ENCODE results near the gene ABCG1. TPM values are rescaled to one million over a fixed set of nuclear protein-coding genes. Genes with fewer than 3 reads are reported as not detected.

The ABCG1 gene
- total and polyA plus RNA-seq, 2 of the 4 experiments (the other 2 are of a cell fraction), result 0.19 to 0.36 TPM

GRCh38 chr21:42300045-42300583 is 81.2 kb downstream of the ABCG1 start:
- H2AK5ac ChIP-seq (ENCODE audit: low read depth, low read length), result no peak overlapping the region
- H3K9me3 ChIP-seq (ENCODE audit: control insufficient read depth, insufficient read depth, low read length), result no peaks in the 10 kb centered on the region
- ATAC-seq (ENCODE audit: low read depth) (no peak), DNase-seq (no peak)
- H3K9me1 ChIP-seq (ENCODE audit: insufficient read depth, low read length), result no peaks in the 10 kb centered on the region; the same call in 1 of the 2 replicates
- no peak overlapping the region for H4K5ac ChIP-seq (ENCODE audit: low read depth, low read length)
- H3K56ac ChIP-seq (ENCODE audit: extremely low read depth, insufficient read depth, low read length), result no peak overlapping the region
- H3K4me3 ChIP-seq (ENCODE audit: insufficient read depth, low read depth, low read length), result no peak overlapping the region
- WGBS, 2 experiments (ENCODE audit: extremely low coverage in 2 of 2, insufficient read length in 1 of 2), result 100% methylated on average over 1 of the region's 7 CpGs; no CpG with 5 or more reads in 1 of the 2 experiments
- H3K9ac ChIP-seq (ENCODE audit: low read depth, low read length), result no peak overlapping the region
- no peak overlapping the region for H2BK5ac ChIP-seq (ENCODE audit: low read depth, low read length, poor library complexity, severe bottlenecking)
- H3K4me2 ChIP-seq (ENCODE audit: low read depth, low read length), result no peak overlapping the region
- no peaks in the 10 kb centered on the region for H4K20me1 ChIP-seq (ENCODE audit: insufficient read depth, low read length)
- H3K18ac ChIP-seq (ENCODE audit: low read depth, low read length), result no peak overlapping the region
- H2BK20ac ChIP-seq (ENCODE audit: low read depth, low read length), result no peak overlapping the region
- H3K79me1 ChIP-seq (ENCODE audit: low read depth in 1 of 2, low read length in 2 of 2), result no peaks in the 10 kb centered on the region
- no peak overlapping the region for H3K4ac ChIP-seq (ENCODE audit: low read depth, low read length)
- POLR2A ChIA-PET (ENCODE audit: unreplicated experiment), result no interaction called here
- TF ChIP-seq BHLHE40 (IDR thresholded peaks at IDR 0.05; ENCODE audit: low read depth, low read length) (no peak), POLR2A (IDR thresholded peaks at IDR 0.05; ENCODE audit: low read depth, low read length) (no peak), RCOR1 (IDR thresholded peaks at IDR 0.05; ENCODE audit: insufficient replicate concordance, low read length) (no peak), SMC3 (IDR thresholded peaks at IDR 0.05; ENCODE audit: low read depth, low read length) (no peak), MAZ (IDR thresholded peaks at IDR 0.05; ENCODE audit: borderline replicate concordance, low read depth, low read length) (no peak)
- BruUV-seq (replicated peaks), result no TSS peak
- no peak overlapping the region for H4K91ac ChIP-seq (ENCODE audit: insufficient read depth, low read depth, low read length)
- dilution Hi-C loops (cut with HindIII; ENCODE audit: low sequenced_read_pairs, unreplicated experiment) (no loop called here), intact Hi-C loops (cut with micrococcal nuclease) (no loop called here), in situ Hi-C loops (cut with MboI; ENCODE audit: low sequenced_read_pairs) (no loop called here)
- no peak overlapping the region for H2BK120ac ChIP-seq (ENCODE audit: low read depth, low read length)
- H4K8ac ChIP-seq (ENCODE audit: low read depth in 2 of 2, low read length in 2 of 2), result no peak overlapping the region
- peaks cover 4% of the 10 kb centered on the region; the same call in 1 of the 2 replicates for H3K36me3 ChIP-seq (ENCODE audit: control insufficient read depth, insufficient read depth, low read length)
- CTCF ChIA-PET, result no interaction called here
- H3K4me1 ChIP-seq (ENCODE audit: control insufficient read depth, insufficient read depth, low read length), result no peaks in the 10 kb centered on the region
- no peak overlapping the region for H2BK15ac ChIP-seq (ENCODE audit: low read depth, low read length)
- H3K27me3 ChIP-seq (ENCODE audit: control insufficient read depth, insufficient read depth, low read length), result peaks cover 17% of the 10 kb centered on the region
- H3K27ac ChIP-seq (ENCODE audit: insufficient read depth, low read length), result no peak overlapping the region
- no peak overlapping the region for H3K23ac ChIP-seq (ENCODE audit: low read depth, low read length)
- H2AK9ac ChIP-seq (replicated peaks; ENCODE audit: low read depth, low read length, poor library complexity), result no peak overlapping the region
- no peak overlapping the region for H3K14ac ChIP-seq (replicated peaks; ENCODE audit: low read depth, low read length)
- H2AFZ ChIP-seq (replicated peaks; ENCODE audit: low read length, poor library complexity), result no peak overlapping the region
